CD4-positive, alpha-beta memory T cell (primary cell): ENCODE results near the gene CMIP. TPM values are rescaled to one million over a fixed set of nuclear protein-coding genes. Genes with fewer than 3 reads are reported as not detected.

Source experiments
- CTCF ChIA-PET: fragments of 350-600 bp; sonication (Branson Sonifier 250); formaldehyde crosslinking; loops from one replicate; lab custom pipeline; 2021; ENCODE audit warnings: inconsistent platforms; ENCODE audit not compliant: partially characterized antibody; lab: Charles Lee
- POLR2A ChIA-PET: fragments of 350-600 bp; sonication (Branson Sonifier 250); formaldehyde crosslinking; loops from one replicate; lab custom pipeline; 2021; ENCODE audit not compliant: partially characterized antibody; lab: Charles Lee
- DNase-seq, 5 donors: peaks; one replicate each; pipeline versions ENCODE4 v3.0.0 to v3.0.0-alpha.2; 2020 to 2022; ENCODE audit warnings: mixed read lengths in 1 of 5
- H3K27ac ChIP-seq: one replicate; pipeline ENCODE4 v1.7.0; 2013; ENCODE audit warnings: low read depth, low read length
- H3K27me3 ChIP-seq: 2 replicates; pipeline ENCODE4 v1.7.0; 2013; ENCODE audit warnings: mild to moderate bottlenecking, low read length, moderate library complexity; ENCODE audit not compliant: insufficient read depth
- H3K36me3 ChIP-seq: 2 replicates; pipeline ENCODE4 v1.7.0; 2013; ENCODE audit warnings: mild to moderate bottlenecking, low read length, moderate library complexity; ENCODE audit not compliant: insufficient read depth
- H3K4me1 ChIP-seq: 2 replicates; pipeline ENCODE4 v1.7.0; 2013; ENCODE audit warnings: mild to moderate bottlenecking, low read length, moderate library complexity; ENCODE audit not compliant: insufficient read depth
- H3K4me3 ChIP-seq, 2 donors: one replicate each; pipeline ENCODE4 v1.7.0; 2013; ENCODE audit warnings: low read length in 2 of 2, mild to moderate bottlenecking in 1 of 2
- H3K9me3 ChIP-seq, 2 donors: one replicate each; pipeline ENCODE4 v1.7.0; 2013; ENCODE audit warnings: low read length in 2 of 2, control low read depth in 1 of 2; ENCODE audit not compliant: control insufficient read depth in 1 of 2
- H3K27ac Mint-ChIP-seq, 7 donors: one replicate each; pipeline ENCODE4 v1.8.0; 2020 to 2021; ENCODE audit warnings: mixed read lengths in 7 of 7, mild to moderate bottlenecking in 6 of 7, inconsistent platforms in 3 of 7, moderate library complexity in 3 of 7
- H3K27me3 Mint-ChIP-seq, 2 donors: one replicate each; pipeline ENCODE4 v1.8.0; 2020 to 2021; ENCODE audit warnings: mixed read lengths in 2 of 2
- H3K36me3 Mint-ChIP-seq, 2 donors: one replicate each; pipeline ENCODE4 v1.8.0; 2020 to 2021; ENCODE audit warnings: mixed read lengths in 2 of 2, inconsistent platforms in 1 of 2, mild to moderate bottlenecking in 1 of 2
- H3K4me1 Mint-ChIP-seq, 4 donors: one replicate each; pipeline ENCODE4 v1.8.0; 2020 to 2021; ENCODE audit warnings: mixed read lengths in 4 of 4, mild to moderate bottlenecking in 1 of 4
- H3K4me3 Mint-ChIP-seq, 8 donors: one replicate each; pipeline ENCODE4 v1.8.0; 2020 to 2021; ENCODE audit warnings: mixed read lengths in 8 of 8, mild to moderate bottlenecking in 7 of 8, moderate library complexity in 6 of 8, inconsistent platforms in 3 of 8
- H3K9me3 Mint-ChIP-seq, 8 donors: one replicate each; pipeline ENCODE4 v1.8.0; 2020 to 2021; ENCODE audit warnings: mixed read lengths in 8 of 8, mild to moderate bottlenecking in 5 of 8, inconsistent platforms in 3 of 8, moderate library complexity in 1 of 8
- intact Hi-C: fragments of 100-400 bp; cut with micrococcal nuclease; formaldehyde crosslinking; loops from one replicate; pipeline ENCODE4 v1.15.1; 2023
- polyA plus RNA-seq, 2 donors: library from polyadenylated mRNA; unstranded; fragments of 300-500 nt; fragmentation: Illumina TruSeq; gene quantifications; one replicate each; pipeline ENCODE4 v1.2.3, GENCODE V29; 2021
- total RNA-seq, 2 experiments: library from RNA; stranded (reverse); gene quantifications; one replicate each; pipeline ENCODE4 v1.2.3, GENCODE V29; 2021

Gene CMIP
- total and polyA plus RNA-seq, 4 experiments from 2014 or later: 0.84 to 36.4 (median 33.2) TPM; not detected in 1

DNA sequence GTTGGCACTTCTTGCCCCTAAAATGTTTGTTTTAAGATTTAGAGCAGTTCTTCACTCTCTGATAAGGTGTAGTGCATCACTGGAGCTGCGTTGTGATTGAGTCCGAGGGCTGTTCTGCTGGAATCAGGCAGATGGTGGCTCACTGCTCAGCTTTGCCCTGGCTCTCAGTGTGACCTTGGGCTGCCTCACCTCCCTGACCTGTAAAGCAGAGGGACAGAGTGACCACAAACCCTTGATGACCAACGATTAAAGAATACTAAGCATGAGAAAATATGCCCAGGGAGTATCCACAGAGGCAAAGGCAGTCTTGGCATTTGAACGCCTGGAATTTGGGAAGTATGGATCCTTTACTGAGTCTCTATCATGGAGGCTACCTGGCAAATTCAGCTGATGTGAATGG is 18.1 kb downstream of the CMIP start:
- no peaks in the 10 kb centered on the region for H3K27me3 Mint-ChIP-seq
- peaks cover 37 to 80% (median 60%) of the 10 kb centered on the region in 4 donors for H3K4me1 Mint-ChIP-seq
- Histone ChIP-seq H3K9me3 (no peaks in the 10 kb centered on the region), H3K27me3 (no peaks in the 10 kb centered on the region), H3K36me3 (peaks cover 5% of the 10 kb centered on the region), H3K4me3 (no peak overlapping the region), H3K4me1 (peaks cover 48% of the 10 kb centered on the region), H3K27ac (no peak overlapping the region)
- no peak overlapping the region for H3K4me3 Mint-ChIP-seq
- peaks cover 16 to 17% of the 10 kb centered on the region in 2 donors for H3K36me3 Mint-ChIP-seq
- intact Hi-C loops: no loop called here
- CTCF ChIA-PET: no interaction called here
- no peak for DNase-seq
- peaks cover 0 to 2% (median 0%) of the 10 kb centered on the region in 8 donors for H3K9me3 Mint-ChIP-seq
- POLR2A ChIA-PET: no interaction called here
- peak overlapping the region in 5 of 7 donors; percentile 9 to 70 (median 52) for H3K27ac Mint-ChIP-seq

GRCh38 chr16:81463296-81463890 is 18.8 kb downstream of the CMIP start:
- H3K4me1 Mint-ChIP-seq: peaks cover 35 to 87% (median 63%) of the 10 kb centered on the region in 4 donors
- intact Hi-C loops: no loop called here
- Histone ChIP-seq H3K4me3 (no peak overlapping the region), H3K27me3 (no peaks in the 10 kb centered on the region), H3K27ac (no peak overlapping the region), H3K9me3 (no peaks in the 10 kb centered on the region), H3K36me3 (peaks cover 5% of the 10 kb centered on the region), H3K4me1 (peaks cover 53% of the 10 kb centered on the region)
- peak overlapping the region in 3 of 7 donors; percentile 42 to 80 (median 55) for H3K27ac Mint-ChIP-seq
- H3K27me3 Mint-ChIP-seq: no peaks in the 10 kb centered on the region
- H3K36me3 Mint-ChIP-seq: peaks cover 13 to 17% of the 10 kb centered on the region in 2 donors
- ChIA-PET CTCF (interaction anchor here (0.8 to 1.1 kb wide), 2 partner anchors 13 to 60 kb away, joined by 3 read pairs; no protein-coding TSS in a partner anchor), POLR2A (no interaction called here)
- no peak overlapping the region for H3K4me3 Mint-ChIP-seq
- no peak for DNase-seq
- peaks cover 0 to 2% (median 0%) of the 10 kb centered on the region in 8 donors for H3K9me3 Mint-ChIP-seq

- H3K36me3 ChIP-seq: no peaks in the 10 kb centered on the region
- H3K4me1 Mint-ChIP-seq: peaks cover 37 to 89% (median 64%) of the 10 kb centered on the region in 4 donors
- ChIA-PET CTCF (interaction anchor here (0.8 to 1.1 kb wide), 2 partner anchors 13 to 60 kb away, joined by 3 read pairs; no protein-coding TSS in a partner anchor), POLR2A (interaction anchor here (0.6 kb wide), 1 partner anchor 71 kb away, joined by 3 read pairs; no protein-coding TSS in a partner anchor)
- no peak overlapping the region for H3K4me3 ChIP-seq
- no peaks in the 10 kb centered on the region for H3K9me3 ChIP-seq
- peaks cover 62% of the 10 kb centered on the region for H3K4me1 ChIP-seq
- H3K27me3 ChIP-seq: no peaks in the 10 kb centered on the region
- no peak overlapping the region for H3K27ac ChIP-seq
- H3K36me3 Mint-ChIP-seq: peaks cover 7 to 9% of the 10 kb centered on the region in 2 donors
- peak overlapping the region in 6 of 7 donors; percentile 23 to 69 (median 58) for H3K27ac Mint-ChIP-seq
- no peaks in the 10 kb centered on the region for H3K9me3 Mint-ChIP-seq
- intact Hi-C loops: no loop called here
- DNase-seq: no peak
- H3K4me3 Mint-ChIP-seq: peak overlapping the region in 1 of 8 donors; percentile 42
- H3K27me3 Mint-ChIP-seq: no peaks in the 10 kb centered on the region
Measured at GRCh38 chr16:81464279-81464678, 19.7 kb downstream of the CMIP start.

GRCh38 chr16:81465375-81465943 is 20.9 kb downstream of the CMIP start:
- Mint-ChIP-seq H3K27me3 (no peaks in the 10 kb centered on the region), H3K4me3 (no peak overlapping the region), H3K27ac (peak overlapping the region in 3 of 7 donors; percentile 8 to 90 (median 22)), H3K4me1 (peaks cover 46 to 92% (median 73%) of the 10 kb centered on the region in 4 donors), H3K36me3 (peaks cover 7% of the 10 kb centered on the region in 2 donors), H3K9me3 (no peaks in the 10 kb centered on the region)
- CTCF ChIA-PET: interaction anchor here (0.7 kb wide), 1 partner anchor 16 kb away, joined by 3 read pairs; no protein-coding TSS in a partner anchor
- Histone ChIP-seq H3K9me3 (no peaks in the 10 kb centered on the region), H3K36me3 (no peaks in the 10 kb centered on the region), H3K4me1 (peaks cover 73% of the 10 kb centered on the region), H3K27me3 (no peaks in the 10 kb centered on the region), H3K27ac (no peak overlapping the region), H3K4me3 (no peak overlapping the region)
- intact Hi-C loops: no loop called here
- DNase-seq: no peak
- POLR2A ChIA-PET: interaction anchor here (0.9 kb wide), 1 partner anchor 151 kb away, joined by 4 read pairs; no protein-coding TSS in a partner anchor

GRCh38 chr16:81466356-81466980 is 21.9 kb downstream of the CMIP start:
- peaks cover 0 to 4% of the 10 kb centered on the region in 2 donors for H3K36me3 Mint-ChIP-seq
- H3K4me3 Mint-ChIP-seq: peak overlapping the region in 1 of 8 donors; percentile 15
- no peaks in the 10 kb centered on the region for H3K9me3 Mint-ChIP-seq
- ChIA-PET CTCF (no interaction called here), POLR2A (interaction anchor here (0.9 kb wide), 1 partner anchor 150 kb away, joined by 4 read pairs; no protein-coding TSS in a partner anchor)
- H3K4me1 Mint-ChIP-seq: peaks cover 50 to 92% (median 72%) of the 10 kb centered on the region in 4 donors
- Histone ChIP-seq H3K27me3 (no peaks in the 10 kb centered on the region), H3K36me3 (no peaks in the 10 kb centered on the region), H3K4me1 (peaks cover 73% of the 10 kb centered on the region), H3K9me3 (no peaks in the 10 kb centered on the region), H3K4me3 (no peak overlapping the region), H3K27ac (no peak overlapping the region)
- intact Hi-C loops: no loop called here
- H3K27ac Mint-ChIP-seq: peak overlapping the region; percentile 40 to 88 (median 49)
- DNase-seq: no peak
- no peaks in the 10 kb centered on the region for H3K27me3 Mint-ChIP-seq

GRCh38 chr16:81467072-81467471 is 22.5 kb downstream of the CMIP start:
- Histone ChIP-seq H3K36me3 (no peaks in the 10 kb centered on the region), H3K27ac (no peak overlapping the region), H3K27me3 (no peaks in the 10 kb centered on the region), H3K9me3 (no peaks in the 10 kb centered on the region), H3K4me3 (no peak overlapping the region), H3K4me1 (peaks cover 74% of the 10 kb centered on the region)
- Mint-ChIP-seq H3K36me3 (peaks cover 0 to 4% of the 10 kb centered on the region in 2 donors), H3K27me3 (no peaks in the 10 kb centered on the region), H3K9me3 (no peaks in the 10 kb centered on the region), H3K27ac (peak overlapping the region in 6 of 7 donors; percentile 15 to 65 (median 44)), H3K4me3 (no peak overlapping the region), H3K4me1 (peaks cover 54 to 92% (median 72%) of the 10 kb centered on the region in 4 donors)
- intact Hi-C loops: no loop called here
- no peak for DNase-seq
- CTCF ChIA-PET: no interaction called here
- POLR2A ChIA-PET: no interaction called here

DNA sequence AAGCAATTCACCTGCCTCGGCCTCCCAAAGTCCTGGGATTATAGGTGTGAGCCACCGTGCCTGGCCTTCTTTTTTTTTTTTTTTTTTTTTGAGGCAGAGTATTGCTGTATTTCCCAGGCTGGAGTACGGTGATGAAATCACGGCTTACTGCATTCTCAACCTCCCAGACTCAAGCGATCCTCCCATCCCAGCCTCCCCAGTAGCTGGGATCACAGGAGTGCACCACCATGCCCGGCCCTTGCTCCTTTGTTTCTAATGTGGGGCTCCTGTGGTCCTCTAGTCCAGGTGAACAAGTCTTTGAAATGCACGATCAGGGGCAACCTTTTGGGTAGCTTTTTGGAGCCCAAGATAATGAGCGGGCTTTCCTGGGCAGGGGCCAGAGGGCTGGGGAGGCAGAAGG is 23.2 kb downstream of the CMIP start:
- no peaks in the 10 kb centered on the region for H3K36me3 ChIP-seq
- intact Hi-C loops: no loop called here

More for the DNA sequence above, 23.2 kb downstream of the CMIP start:
- peaks cover 51 to 92% (median 71%) of the 10 kb centered on the region in 4 donors for H3K4me1 Mint-ChIP-seq
- DNase-seq: no peak
- H3K9me3 Mint-ChIP-seq: no peaks in the 10 kb centered on the region
- CTCF ChIA-PET: no interaction called here
- H3K27ac ChIP-seq: peak overlapping the region; percentile 48
- no peak overlapping the region for H3K4me3 ChIP-seq
- H3K27me3 Mint-ChIP-seq: no peaks in the 10 kb centered on the region
- POLR2A ChIA-PET: interaction anchor here (3.3 kb wide), 1 partner anchor 23 kb away, joined by 42 read pairs; the partner anchor contains the start of gene CMIP
- H3K4me1 ChIP-seq: peaks cover 75% of the 10 kb centered on the region
- H3K9me3 ChIP-seq: no peaks in the 10 kb centered on the region
- H3K4me3 Mint-ChIP-seq: no peak overlapping the region
- H3K27me3 ChIP-seq: no peaks in the 10 kb centered on the region
- peak overlapping the region in 5 of 7 donors; percentile 81 to 94 (median 89) for H3K27ac Mint-ChIP-seq
- H3K36me3 Mint-ChIP-seq: peaks cover 0 to 4% of the 10 kb centered on the region in 2 donors
